ENCODE measurements around the gene FBXO46. TPM values are rescaled to one million over a fixed set of nuclear protein-coding genes. Genes with fewer than 3 reads are reported as not detected.

Gene FBXO46
- total and polyA plus RNA-seq, 2 donors: 6.8 to 18.8 TPM

DNA sequence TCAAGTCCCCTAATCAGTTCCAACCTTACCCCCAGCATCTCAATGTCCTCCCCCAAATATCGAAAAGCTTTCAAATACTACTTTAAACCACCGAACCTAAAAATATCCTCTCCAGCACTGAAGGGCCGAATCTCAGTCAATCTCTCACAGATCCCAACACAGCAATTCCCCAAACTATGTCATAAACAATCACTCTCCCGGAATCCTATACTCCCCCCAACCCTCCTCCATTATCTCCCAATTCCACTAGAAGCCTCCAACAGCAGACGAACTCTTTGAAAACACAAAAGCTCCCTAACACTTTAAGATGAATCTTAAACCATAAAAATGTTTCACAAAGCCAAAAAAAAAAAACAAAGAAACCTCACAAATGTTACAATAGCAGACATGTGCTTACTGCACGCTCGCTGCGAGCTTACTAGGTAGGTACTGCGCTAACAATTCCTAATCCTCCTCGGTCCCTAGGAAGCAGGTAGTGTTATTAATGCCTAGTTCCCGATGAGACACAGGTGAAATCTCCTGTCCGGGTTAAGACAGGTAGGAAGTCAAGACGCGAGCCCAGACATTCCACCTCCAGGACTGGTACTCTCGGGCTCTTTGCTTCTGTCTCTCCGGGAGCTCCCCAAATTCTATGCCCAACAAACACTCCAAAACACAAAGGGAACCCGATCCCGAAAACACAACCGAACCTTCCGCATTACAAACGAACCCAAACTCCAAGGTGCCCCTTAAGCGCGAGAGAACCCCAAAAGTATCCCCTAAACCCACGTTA lies 14.2 kb downstream of the FBXO46 start:
- Histone ChIP-seq H3K27me3 (ENCODE audit: control insufficient read depth in 2 of 2, insufficient read depth in 1 of 2, low read length in 1 of 2) (no peaks in the 10 kb centered on the region), H3K27ac (ENCODE audit: low read depth in 1 of 2, low read length in 1 of 2) (peak overlapping the region; percentile 72 to 74), H3K9me3 (ENCODE audit: control insufficient read depth in 2 of 2, insufficient read depth in 1 of 2, low read length in 1 of 2) (no peaks in the 10 kb centered on the region), H3K4me3 (ENCODE audit: low read length in 2 of 2) (peak overlapping the region; percentile 73 to 78), H3K36me3 (ENCODE audit: control insufficient read depth in 2 of 2, insufficient read depth in 2 of 2, low read length in 1 of 2) (peaks cover 13 to 23% of the 10 kb centered on the region in 2 donors), H3K4me1 (ENCODE audit: control insufficient read depth in 2 of 2, insufficient read depth in 2 of 2, low read length in 2 of 2) (peaks cover 14 to 19% of the 10 kb centered on the region in 2 donors)
- peak in 3 of 9 donors; percentile 21 to 41 (median 40) for DNase-seq (ENCODE audit: low read depth in 6 of 9, low spot score in 9 of 9)
- WGBS: 5% methylated on average over 24 of the region's 24 CpGs

DNA sequence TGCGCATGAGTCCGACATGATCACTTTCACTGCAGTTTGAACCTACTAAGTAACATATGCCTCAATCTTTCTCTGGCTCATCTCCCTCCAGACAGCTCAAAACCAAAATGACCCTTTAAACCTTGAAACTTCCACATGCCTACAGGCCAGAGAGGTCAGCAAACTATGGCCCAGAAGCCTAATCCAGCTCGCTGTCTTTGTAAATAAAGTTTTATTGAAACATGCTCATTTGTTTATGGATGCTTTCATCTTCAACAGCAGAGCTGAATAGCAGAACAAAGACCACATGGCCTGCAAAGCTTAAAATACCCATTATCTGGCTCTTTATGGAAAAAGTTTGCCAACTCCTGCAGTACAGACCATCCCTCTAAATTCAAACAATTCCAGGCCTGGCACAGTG lies 15.6 kb downstream of the FBXO46 start:
- WGBS: 99% methylated on average over 3 of the region's 3 CpGs
- Histone ChIP-seq H3K4me3 (ENCODE audit: low read length in 2 of 2) (no peak overlapping the region), H3K9me3 (ENCODE audit: control insufficient read depth in 2 of 2, insufficient read depth in 1 of 2, low read length in 1 of 2) (no peaks in the 10 kb centered on the region), H3K4me1 (ENCODE audit: control insufficient read depth in 2 of 2, insufficient read depth in 2 of 2, low read length in 2 of 2) (peaks cover 14 to 19% of the 10 kb centered on the region in 2 donors), H3K27ac (ENCODE audit: low read depth in 1 of 2, low read length in 1 of 2) (no peak overlapping the region), H3K27me3 (ENCODE audit: control insufficient read depth in 2 of 2, insufficient read depth in 1 of 2, low read length in 1 of 2) (no peaks in the 10 kb centered on the region), H3K36me3 (ENCODE audit: control insufficient read depth in 2 of 2, insufficient read depth in 2 of 2, low read length in 1 of 2) (peaks cover 19 to 25% of the 10 kb centered on the region in 2 donors)
- DNase-seq (ENCODE audit: low read depth in 6 of 9, low spot score in 9 of 9): no peak

DNA sequence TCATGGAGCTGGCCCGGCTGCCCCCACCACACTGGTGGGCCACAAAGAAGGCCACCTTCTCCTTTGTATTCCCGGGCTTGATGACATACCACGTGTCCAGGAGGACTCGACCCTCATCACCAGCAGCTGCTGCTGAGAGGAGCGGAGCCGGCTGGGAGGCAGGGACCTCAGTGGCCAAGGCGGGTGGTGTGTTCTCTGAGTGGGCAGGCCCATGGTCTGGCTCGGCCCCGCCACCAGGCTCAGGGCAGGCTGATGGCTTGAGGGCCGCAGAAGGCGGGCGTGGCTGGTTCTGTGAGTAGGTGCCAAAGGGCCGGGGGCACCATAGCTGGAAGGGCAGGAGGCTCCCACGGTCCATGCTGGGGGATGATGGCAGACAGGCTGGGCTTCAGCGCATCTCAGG lies 17.6 kb downstream of the FBXO46 start:
- Histone ChIP-seq H3K27ac (ENCODE audit: low read depth in 1 of 2, low read length in 1 of 2) (no peak overlapping the region), H3K27me3 (ENCODE audit: control insufficient read depth in 2 of 2, insufficient read depth in 1 of 2, low read length in 1 of 2) (no peaks in the 10 kb centered on the region), H3K4me3 (ENCODE audit: low read length in 2 of 2) (no peak overlapping the region), H3K9me3 (ENCODE audit: control insufficient read depth in 2 of 2, insufficient read depth in 1 of 2, low read length in 1 of 2) (peaks cover 0 to 4% of the 10 kb centered on the region in 2 donors), H3K36me3 (ENCODE audit: control insufficient read depth in 2 of 2, insufficient read depth in 2 of 2, low read length in 1 of 2) (peaks cover 19 to 28% of the 10 kb centered on the region in 2 donors), H3K4me1 (ENCODE audit: control insufficient read depth in 2 of 2, insufficient read depth in 2 of 2, low read length in 2 of 2) (peaks cover 11 to 14% of the 10 kb centered on the region in 2 donors)
- no peak for DNase-seq (ENCODE audit: low read depth in 6 of 9, low spot score in 9 of 9)
- 96% methylated on average over 15 of the region's 15 CpGs for WGBS

DNA sequence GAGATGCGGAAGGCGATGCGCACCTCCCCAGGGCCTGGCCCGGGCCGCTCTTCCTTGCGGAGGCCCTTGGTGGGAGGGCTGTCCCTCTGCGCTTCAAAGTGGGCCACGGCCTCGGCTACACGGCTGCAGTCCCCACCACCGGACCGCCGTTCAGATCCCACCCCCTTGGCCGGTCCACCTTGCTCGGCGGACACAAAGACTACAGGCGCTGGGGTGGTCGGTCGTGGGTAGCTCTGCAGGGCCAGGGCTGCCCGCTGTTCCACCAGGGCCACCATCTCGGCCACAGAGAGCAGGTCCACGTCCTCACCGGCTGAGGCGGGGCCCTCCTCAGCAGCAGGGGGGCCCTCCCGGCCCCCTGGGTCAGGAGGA lies 18.0 kb downstream of the FBXO46 start:
- no peak overlapping the region for H3K27ac ChIP-seq (ENCODE audit: low read depth in 1 of 2, low read length in 1 of 2)
- peaks cover 19 to 28% of the 10 kb centered on the region in 2 donors for H3K36me3 ChIP-seq (ENCODE audit: control insufficient read depth in 2 of 2, insufficient read depth in 2 of 2, low read length in 1 of 2)
- no peak for DNase-seq (ENCODE audit: low read depth in 6 of 9, low spot score in 9 of 9)
- 99% methylated on average over 25 of the region's 25 CpGs for WGBS
- no peak overlapping the region for H3K4me3 ChIP-seq (ENCODE audit: low read length in 2 of 2)
- H3K27me3 ChIP-seq (ENCODE audit: control insufficient read depth in 2 of 2, insufficient read depth in 1 of 2, low read length in 1 of 2): no peaks in the 10 kb centered on the region
- H3K9me3 ChIP-seq (ENCODE audit: control insufficient read depth in 2 of 2, insufficient read depth in 1 of 2, low read length in 1 of 2): peaks cover 0 to 5% of the 10 kb centered on the region in 2 donors
- H3K4me1 ChIP-seq (ENCODE audit: control insufficient read depth in 2 of 2, insufficient read depth in 2 of 2, low read length in 2 of 2): peaks cover 8 to 9% of the 10 kb centered on the region in 2 donors

DNA sequence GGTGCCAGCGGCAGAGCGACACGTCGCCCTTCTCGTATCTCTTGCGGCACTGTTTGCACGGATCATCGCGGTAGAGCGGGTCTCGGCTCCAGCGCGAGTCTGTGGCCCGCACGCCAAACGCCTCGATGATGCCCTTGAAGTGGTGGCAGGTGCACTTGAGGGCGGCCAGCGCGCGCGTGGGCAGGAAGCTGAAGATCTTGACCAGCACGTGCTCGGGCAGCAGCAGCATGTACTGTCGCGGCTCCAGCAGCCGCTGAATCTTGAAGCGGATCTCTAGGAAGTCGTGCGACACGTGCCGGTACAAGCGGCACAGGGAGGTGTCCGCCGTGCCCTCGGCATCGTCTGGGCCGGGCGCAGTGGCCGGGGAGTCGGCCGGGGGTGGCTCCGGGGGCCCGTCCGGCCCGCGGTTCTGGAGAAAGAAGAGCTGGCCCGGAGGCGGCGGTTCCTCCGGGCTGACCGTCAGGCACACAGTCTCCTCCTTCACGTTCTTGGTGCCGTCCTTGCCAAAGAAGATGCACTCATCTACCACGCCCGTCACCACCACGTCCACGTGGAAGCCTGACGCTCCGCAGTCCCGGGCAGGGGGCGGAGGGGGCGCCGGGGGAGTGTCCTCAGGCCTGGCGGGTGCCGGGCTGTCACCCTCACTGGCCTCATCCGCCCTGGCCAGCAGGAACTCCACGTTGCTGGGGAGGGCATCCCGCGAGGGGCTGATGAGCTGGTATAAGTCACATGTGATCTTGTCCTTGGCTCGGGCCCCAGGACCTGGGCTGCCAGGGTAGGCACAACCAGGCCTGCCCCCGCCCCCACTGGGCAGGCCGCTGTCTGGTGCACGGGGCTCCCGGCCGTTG lies 18.6 kb downstream of the FBXO46 start:
- Histone ChIP-seq H3K9me3 (ENCODE audit: control insufficient read depth in 2 of 2, insufficient read depth in 1 of 2, low read length in 1 of 2) (peaks cover 0 to 5% of the 10 kb centered on the region in 2 donors), H3K36me3 (ENCODE audit: control insufficient read depth in 2 of 2, insufficient read depth in 2 of 2, low read length in 1 of 2) (peaks cover 19 to 28% of the 10 kb centered on the region in 2 donors), H3K4me3 (ENCODE audit: low read length in 2 of 2) (no peak overlapping the region), H3K4me1 (ENCODE audit: control insufficient read depth in 2 of 2, insufficient read depth in 2 of 2, low read length in 2 of 2) (peaks cover 8% of the 10 kb centered on the region in 2 donors), H3K27ac (ENCODE audit: low read depth in 1 of 2, low read length in 1 of 2) (no peak overlapping the region), H3K27me3 (ENCODE audit: control insufficient read depth in 2 of 2, insufficient read depth in 1 of 2, low read length in 1 of 2) (no peaks in the 10 kb centered on the region)
- DNase-seq (ENCODE audit: low read depth in 6 of 9, low spot score in 9 of 9): no peak
- 98% methylated on average over 76 of the region's 76 CpGs for WGBS

DNA sequence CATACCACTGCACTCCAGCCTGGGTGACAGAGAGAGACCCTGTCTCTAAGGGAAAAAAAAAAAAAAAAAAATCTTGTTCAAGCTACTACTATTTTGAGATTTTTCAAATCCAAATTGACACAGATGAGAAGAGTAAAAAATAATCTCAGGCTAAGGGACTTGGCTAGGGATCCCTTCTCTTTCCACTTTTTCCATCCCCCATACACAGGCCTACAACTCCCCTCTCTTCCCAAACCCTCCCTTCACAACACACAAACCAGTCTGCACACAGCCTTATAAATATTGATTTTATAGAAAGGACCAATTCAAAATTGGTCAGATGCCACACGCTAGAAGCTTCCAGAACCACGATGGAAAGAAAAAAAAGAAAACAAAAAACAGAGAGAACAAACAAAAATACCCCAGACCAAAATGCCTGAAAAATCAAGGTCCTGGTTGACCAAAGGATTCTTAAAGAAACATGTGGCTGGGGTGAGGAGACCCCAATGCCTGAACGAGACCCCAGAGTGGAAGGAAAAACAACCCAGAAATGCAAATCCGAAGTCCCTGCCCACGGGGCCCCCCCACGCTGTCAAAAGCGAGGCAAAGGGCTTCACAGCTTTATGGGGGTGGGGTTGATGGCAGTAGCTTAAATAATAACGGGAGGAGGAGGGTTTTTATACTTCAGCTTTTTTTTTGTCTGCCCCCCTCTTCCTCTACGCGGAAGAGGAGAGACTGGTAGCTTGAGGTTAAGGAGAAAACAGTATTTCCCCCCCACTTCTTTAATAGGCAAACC lies 20.2 kb downstream of the FBXO46 start:
- no peak overlapping the region for H3K4me3 ChIP-seq (ENCODE audit: low read length in 2 of 2)
- DNase-seq (ENCODE audit: low read depth in 6 of 9, low spot score in 9 of 9): no peak
- H3K4me1 ChIP-seq (ENCODE audit: control insufficient read depth in 2 of 2, insufficient read depth in 2 of 2, low read length in 2 of 2): no peaks in the 10 kb centered on the region
- 93% methylated on average over 10 of the region's 10 CpGs for WGBS
- peaks cover 0 to 5% of the 10 kb centered on the region in 2 donors for H3K9me3 ChIP-seq (ENCODE audit: control insufficient read depth in 2 of 2, insufficient read depth in 1 of 2, low read length in 1 of 2)
- no peaks in the 10 kb centered on the region for H3K27me3 ChIP-seq (ENCODE audit: control insufficient read depth in 2 of 2, insufficient read depth in 1 of 2, low read length in 1 of 2)
- H3K27ac ChIP-seq (ENCODE audit: low read depth in 1 of 2, low read length in 1 of 2): no peak overlapping the region
- H3K36me3 ChIP-seq (ENCODE audit: control insufficient read depth in 2 of 2, insufficient read depth in 2 of 2, low read length in 1 of 2): peaks cover 19 to 28% of the 10 kb centered on the region in 2 donors

DNA sequence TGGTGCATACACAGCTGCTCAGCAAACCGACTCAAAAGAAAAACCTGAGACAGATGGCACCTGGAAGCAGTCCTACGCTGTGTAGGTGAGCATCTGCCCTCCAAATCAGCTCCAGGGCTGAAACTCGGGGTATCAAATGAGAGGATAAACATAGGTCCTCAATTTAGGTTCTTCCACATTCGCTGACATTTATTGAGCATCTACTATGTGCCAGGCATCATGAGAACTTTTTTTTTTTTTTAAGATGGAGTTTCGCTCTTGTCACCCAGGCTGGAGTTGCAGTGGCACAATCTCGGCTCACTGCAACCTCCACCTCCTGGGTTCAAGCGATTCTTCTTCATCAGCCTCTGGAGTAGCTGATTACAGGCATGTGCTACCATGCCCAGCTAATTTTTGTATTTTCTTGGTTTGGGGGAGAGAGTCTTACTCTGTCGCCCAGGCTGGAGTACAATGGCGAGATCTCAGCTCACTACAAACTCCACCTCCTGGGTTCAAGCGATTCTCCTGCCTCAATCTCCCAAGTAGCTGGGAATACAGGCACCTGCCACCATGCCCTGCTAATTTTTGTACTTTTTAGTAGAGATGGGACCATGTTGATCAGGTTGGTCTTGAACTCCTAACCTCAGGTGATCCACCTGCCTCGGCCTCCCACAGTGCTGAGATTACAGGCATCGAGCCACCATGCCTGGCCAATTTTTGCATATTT lies 24.8 kb downstream of the FBXO46 start:
- 93% methylated on average over 12 of the region's 12 CpGs for WGBS
- Histone ChIP-seq H3K9me3 (ENCODE audit: control insufficient read depth in 2 of 2, insufficient read depth in 1 of 2, low read length in 1 of 2) (peaks cover 0 to 5% of the 10 kb centered on the region in 2 donors), H3K27me3 (ENCODE audit: control insufficient read depth in 2 of 2, insufficient read depth in 1 of 2, low read length in 1 of 2) (no peaks in the 10 kb centered on the region), H3K36me3 (ENCODE audit: control insufficient read depth in 2 of 2, insufficient read depth in 2 of 2, low read length in 1 of 2) (peaks cover 9 to 24% of the 10 kb centered on the region in 2 donors), H3K4me1 (ENCODE audit: control insufficient read depth in 2 of 2, insufficient read depth in 2 of 2, low read length in 2 of 2) (no peaks in the 10 kb centered on the region), H3K27ac (ENCODE audit: low read depth in 1 of 2, low read length in 1 of 2) (no peak overlapping the region), H3K4me3 (ENCODE audit: low read length in 2 of 2) (no peak overlapping the region)
- no peak for DNase-seq (ENCODE audit: low read depth in 6 of 9, low spot score in 9 of 9)

DNA sequence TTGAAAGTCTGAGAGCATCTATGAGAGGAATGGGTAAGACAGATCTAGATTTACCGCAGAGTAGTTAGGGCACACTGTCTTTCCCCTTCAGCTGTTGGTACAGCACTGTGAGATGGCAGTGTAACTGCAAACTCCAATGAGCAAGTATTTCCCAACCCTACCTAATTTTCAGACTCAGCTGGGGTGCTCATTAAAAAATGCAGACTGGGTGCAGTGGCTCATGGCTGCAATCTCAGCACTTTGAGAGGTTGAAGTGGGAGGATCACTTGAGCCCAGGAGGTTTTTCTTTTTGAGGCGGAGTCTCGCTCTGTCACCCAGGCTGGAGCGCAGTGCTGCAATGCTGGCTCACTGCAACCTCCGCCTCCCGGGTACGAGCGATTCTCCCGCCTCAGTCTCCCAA lies 25.6 kb downstream of the FBXO46 start:
- peaks cover 9 to 21% of the 10 kb centered on the region in 2 donors for H3K36me3 ChIP-seq (ENCODE audit: control insufficient read depth in 2 of 2, insufficient read depth in 2 of 2, low read length in 1 of 2)
- H3K27ac ChIP-seq (ENCODE audit: low read depth in 1 of 2, low read length in 1 of 2): no peak overlapping the region
- DNase-seq (ENCODE audit: low read depth in 6 of 9, low spot score in 9 of 9): no peak
- no peaks in the 10 kb centered on the region for H3K27me3 ChIP-seq (ENCODE audit: control insufficient read depth in 2 of 2, insufficient read depth in 1 of 2, low read length in 1 of 2)
- no peak overlapping the region for H3K4me3 ChIP-seq (ENCODE audit: low read length in 2 of 2)
- WGBS: 94% methylated on average over 9 of the region's 9 CpGs
- peaks cover 0 to 5% of the 10 kb centered on the region in 2 donors for H3K9me3 ChIP-seq (ENCODE audit: control insufficient read depth in 2 of 2, insufficient read depth in 1 of 2, low read length in 1 of 2)
- no peaks in the 10 kb centered on the region for H3K4me1 ChIP-seq (ENCODE audit: control insufficient read depth in 2 of 2, insufficient read depth in 2 of 2, low read length in 2 of 2)

Measured in thymus (tissue), 11 donors.